H4 (cell line): ENCODE data around the gene RIPPLY2. TPM values are rescaled to one million over a fixed set of nuclear protein-coding genes. Genes with fewer than 3 reads are reported as not detected.
A peak's percentile ranks its signal among the peaks of the same experiment; 100 is the strongest.
"Not testable (repeated sequence)": the region's sequence is repeated elsewhere in the genome, so short reads cannot be mapped to it uniquely, and the experiment has no call there.

Experiments used
- DNase-seq: peaks from one replicate; pipeline ENCODE4 v3.0.0-alpha.2; 2015; ENCODE audit warnings: low spot score
- total RNA-seq: library from RNA; depleted of rRNA; stranded (reverse); fragments of >200 nt; shearing (Covaris generic); gene quantifications from 2 replicates; pipeline ENCODE4 v1.2.3, GENCODE V29; 2014; rRNA removed

The RIPPLY2 gene, protein sequence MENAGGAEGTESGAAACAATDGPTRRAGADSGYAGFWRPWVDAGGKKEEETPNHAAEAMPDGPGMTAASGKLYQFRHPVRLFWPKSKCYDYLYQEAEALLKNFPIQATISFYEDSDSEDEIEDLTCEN
- not detected in 2 replicates for total RNA-seq

DNA sequence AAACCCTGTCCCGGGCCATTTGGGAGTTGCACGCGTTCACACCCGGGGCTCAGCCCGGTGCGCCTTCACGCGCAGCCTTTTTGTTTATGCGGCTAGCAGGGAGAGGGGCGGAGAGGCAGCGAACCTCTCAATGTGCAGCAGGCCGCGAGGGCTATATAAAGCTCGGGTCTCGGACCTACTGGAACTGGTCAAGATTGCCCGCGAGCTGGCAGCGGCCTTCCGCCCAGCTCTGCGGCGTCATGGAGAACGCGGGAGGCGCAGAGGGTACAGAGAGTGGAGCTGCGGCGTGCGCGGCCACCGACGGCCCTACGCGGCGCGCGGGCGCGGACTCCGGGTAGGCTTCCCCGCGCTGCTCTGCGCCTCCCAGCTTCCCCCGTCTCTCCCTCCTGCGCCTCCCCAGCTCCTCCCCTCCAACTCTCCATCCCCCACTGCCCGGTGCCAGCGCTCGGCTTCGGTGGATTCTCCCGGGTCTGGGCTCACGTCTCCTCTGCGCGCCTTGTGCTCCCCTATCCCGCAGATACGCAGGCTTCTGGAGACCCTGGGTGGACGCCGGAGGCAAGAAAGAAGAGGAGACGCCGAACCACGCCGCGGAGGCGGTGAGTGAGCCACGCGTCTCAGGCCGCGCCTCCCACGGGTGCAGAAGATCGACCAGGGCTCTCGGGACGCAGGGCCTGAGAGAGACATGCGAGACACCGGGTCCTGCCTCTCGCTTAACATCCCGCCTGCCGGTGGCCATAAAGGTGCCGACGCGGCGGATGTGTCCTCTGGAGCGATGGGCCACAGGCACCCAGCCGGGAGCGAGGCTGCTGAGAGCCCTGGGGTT lies at the start of gene RIPPLY2:
RIPPLY2 (plus strand) TSS at position 183 of the 823 bp plus-strand sequence; CDS start at position 240, 57 bp downstream.
- DNase-seq: no peak

DNA sequence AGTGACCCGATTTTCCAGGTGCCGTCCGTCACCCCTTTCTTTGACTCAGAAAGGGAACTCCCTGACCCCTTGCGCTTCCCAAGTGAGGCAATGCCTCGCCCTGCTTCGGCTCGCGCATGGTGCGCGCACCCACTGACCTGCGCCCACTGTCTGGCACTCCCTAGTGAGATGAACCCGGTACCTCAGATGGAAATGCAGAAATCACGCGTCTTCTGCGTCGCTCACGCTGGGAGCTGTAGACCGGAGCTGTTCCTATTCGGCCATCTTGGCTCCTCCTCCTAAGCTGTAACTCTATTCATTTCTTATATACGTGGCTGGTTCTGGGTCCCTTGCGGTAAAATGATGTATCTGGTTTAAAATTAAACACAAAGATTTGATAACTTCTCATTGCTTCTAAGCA lies 49.7 kb upstream of the RIPPLY2 start:
- not testable (repeated sequence) for DNase-seq

DNA sequence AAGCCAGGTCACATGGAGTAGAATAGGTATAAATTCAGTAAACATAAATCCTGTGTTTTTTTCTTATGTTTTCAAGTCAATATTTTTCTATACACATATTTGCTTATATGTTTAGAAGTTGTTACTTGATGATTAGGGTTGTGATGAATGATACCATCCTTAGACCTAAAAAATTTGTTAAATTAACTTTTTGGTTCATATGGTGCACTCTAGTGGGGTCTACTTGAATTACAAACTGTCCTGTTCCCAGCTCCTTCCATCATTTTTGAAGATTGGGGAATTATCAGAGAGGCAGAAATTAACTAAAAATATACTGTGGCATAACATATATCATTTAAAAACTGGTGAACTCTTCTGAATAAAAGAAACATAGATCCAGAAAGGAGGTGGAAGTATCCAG lies 48.3 kb upstream of the RIPPLY2 start:
- no peak for DNase-seq

DNA sequence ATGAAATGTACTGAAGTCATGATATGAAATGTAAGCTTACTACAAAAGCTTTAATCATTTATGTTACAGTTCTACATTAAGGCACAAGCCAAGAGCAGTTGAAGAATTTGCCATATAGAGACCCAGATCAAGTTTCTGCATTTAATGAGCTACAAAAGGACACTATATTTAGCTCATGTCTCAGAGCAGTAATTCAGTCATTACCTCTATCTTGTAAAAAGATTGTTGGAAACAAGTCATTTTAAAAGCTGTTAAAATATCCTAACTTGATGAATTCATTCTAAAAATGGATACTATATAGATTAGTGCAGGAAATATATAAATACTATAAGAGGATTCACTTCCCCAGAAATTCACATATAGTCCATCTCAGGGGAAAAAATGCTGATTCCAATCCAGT lies 45.2 kb upstream of the RIPPLY2 start:
- DNase-seq: no peak

DNA sequence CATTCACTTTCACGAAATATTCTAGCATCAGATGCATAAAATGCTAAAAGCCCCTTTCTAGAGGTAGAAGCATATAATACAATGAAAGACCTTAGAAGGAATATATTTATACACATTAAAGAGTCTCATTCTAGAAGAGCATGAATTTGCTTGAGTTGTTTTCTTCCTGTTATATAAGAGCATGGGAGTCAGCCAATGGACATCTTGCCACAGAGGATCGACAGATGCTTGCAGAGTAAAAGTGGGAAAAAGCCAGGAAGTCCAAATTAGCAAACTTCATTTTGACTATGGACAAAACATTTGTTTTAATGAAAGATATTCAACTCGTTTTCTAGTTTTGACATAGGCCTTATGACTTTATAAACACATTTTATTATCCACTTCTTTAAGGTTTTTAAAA lies 44.2 kb upstream of the RIPPLY2 start:
- DNase-seq: no peak

DNA sequence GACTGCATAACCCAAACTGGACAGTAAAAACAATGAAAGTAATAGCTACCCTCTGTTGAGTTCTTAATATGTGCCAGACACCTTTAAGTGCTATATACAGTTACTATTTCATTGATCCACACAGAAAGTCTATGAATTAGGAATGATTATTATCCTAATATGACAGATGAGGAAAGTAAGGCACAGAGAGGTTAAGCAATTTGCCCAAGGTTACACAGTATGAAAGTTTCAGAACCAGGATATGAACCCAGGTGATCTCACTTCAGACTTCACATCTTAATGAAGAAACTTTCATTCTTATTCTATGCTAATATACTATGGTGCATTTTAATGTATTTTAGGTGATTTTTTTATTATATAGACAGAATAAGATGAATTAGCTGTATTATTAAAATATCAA lies 40.6 kb upstream of the RIPPLY2 start:
- DNase-seq: no peak

DNA sequence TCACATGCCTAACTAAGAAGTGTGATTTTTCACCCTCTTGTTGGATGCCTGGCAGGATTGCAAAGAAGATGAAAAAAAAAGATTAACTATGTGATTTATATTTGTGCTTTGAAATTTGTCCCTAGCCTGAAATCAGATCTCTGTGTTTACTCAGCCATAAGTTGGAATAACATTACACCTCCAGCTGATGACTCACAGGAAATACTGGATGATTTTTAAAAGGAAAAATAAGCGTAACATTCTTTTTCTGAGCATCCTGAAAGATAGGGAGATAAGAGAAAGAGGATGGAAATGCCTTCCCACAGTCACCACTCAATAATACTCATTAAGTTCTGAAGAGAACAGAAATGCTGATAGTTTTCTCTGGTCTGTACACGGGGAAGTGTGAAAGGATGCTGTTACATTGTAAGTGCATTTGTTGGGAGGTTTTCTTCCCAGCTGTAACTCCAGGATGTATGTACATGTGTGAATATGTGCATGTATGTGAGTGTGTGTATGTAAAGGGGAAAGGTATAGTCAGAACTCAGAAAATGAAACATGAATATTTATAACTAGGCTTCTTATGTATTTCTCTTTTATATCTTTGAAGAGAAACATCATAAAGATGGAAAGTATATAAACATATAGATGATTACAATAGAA lies 37.4 kb upstream of the RIPPLY2 start:
- peak; percentile 5 for DNase-seq

DNA sequence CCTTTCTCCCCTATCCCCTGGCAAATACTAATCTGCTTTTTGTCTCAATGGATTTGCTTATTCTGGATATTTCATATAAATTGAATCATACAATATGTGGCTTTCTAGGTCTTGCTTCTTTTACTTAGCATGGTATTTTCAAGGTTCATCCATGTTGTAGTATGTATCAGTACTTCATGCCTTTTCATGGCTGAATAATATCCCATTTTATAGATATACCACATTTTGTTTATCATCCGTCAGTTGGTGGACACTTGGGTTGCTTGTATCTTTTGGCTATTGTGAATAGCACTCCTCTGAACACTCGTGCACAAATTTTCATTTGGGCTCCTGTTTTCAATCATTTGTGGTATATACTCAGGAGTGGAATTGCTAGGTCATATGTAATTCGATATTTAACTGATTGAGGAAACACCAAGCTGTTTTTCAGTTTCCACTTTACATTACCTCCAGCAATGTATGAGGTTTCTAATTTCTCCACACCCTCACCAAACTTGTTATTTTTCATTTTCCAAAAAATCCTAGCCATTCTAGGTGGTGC lies 30.5 kb upstream of the RIPPLY2 start:
- no peak for DNase-seq

DNA sequence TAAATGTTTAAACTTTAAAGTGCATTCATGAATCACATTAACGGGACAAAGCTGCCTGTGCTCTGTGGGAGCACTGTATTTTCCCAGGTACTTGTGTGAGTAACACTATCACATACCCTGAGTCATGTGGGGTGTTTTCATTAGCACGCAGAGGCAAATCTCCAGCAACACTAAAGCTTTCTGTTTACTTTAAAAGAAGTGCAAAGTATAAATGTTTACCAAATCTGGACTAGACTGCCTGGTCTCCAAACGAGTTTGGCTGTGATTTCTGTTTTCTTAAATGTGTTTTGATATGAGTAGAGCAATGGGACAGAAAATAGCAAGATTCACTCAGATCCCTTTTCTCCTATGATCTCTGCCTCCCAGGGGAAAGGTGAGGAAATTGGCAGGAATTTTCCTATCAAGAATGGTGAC lies 28.8 kb upstream of the RIPPLY2 start:
- DNase-seq: peak; percentile 67

DNA sequence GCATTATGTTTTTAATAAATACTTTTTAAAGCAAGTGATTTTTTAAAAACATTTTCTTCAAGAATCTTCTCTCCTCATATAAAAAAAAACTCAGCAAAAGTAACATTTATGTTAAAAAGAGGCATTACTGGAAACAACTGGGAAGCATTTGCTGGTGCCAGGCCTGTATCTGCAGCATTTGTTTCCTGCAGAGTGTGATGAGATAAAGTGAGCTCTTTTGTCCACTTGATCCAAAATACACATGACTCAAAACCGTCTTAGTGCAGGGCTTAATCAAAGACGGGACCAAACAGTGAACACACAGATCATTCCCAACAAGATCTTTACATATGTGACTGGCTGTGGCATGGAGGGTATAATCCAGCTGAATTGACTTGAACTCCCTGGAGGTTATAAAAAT lies 28.3 kb upstream of the RIPPLY2 start:
- DNase-seq: no peak

DNA sequence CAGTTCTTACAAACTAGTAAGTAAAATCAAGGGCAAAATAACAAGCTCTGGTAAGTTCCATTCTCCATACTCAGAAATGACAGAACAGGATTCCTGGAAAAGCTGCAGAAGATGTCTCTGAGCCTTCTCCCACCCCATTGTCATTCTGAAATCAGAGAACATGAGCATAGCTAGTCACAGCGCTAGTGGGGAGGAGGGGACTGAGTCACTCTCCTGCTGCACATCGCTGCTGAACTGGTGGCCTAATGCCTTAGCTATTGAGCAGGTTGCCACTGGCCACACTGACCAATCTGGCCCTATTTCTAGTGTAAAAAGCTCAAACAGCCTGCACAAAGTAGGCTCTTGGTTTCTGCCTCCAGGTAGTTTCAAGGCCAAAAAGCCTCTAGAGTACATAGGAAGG lies 26.1 kb upstream of the RIPPLY2 start:
- DNase-seq: no peak

DNA sequence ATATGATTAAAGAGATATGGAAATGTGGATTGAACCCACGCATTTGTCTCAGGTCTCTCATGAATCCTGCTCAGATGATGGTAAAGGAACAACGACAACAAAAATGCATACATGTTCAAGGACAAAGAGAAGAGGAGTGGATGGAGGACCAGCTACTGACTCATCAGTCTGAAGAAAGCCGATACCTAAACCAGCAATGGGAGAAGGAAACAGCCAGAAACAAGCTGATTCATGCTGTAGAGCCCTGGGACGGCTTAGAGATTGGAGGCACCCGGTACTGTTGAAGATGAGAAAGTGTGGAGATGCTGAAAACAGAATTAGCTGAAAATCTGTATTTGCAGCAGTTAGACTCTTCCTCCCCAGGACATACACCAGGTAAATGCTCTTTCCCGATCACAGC lies 14.4 kb upstream of the RIPPLY2 start:
- DNase-seq: peak; percentile 17

DNA sequence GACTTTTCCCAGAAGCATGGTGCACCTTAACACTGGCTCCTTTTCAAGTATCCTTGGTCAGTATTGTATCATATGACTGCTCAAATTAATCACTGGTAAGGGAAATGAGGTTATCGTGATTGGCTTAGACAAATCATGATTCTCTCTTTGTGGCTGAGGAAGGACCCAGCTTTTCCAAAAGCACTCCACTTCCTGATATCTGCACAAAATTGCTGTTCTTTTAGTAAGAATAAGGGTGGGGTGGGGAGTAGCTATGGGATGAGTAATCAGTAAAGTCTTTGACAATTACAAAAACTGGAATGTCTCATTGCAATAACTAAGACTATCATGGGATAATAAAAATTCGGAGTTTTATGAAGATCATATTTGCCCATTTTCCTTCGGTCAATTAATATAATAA lies 9.0 kb upstream of the RIPPLY2 start:
- no peak for DNase-seq

DNA sequence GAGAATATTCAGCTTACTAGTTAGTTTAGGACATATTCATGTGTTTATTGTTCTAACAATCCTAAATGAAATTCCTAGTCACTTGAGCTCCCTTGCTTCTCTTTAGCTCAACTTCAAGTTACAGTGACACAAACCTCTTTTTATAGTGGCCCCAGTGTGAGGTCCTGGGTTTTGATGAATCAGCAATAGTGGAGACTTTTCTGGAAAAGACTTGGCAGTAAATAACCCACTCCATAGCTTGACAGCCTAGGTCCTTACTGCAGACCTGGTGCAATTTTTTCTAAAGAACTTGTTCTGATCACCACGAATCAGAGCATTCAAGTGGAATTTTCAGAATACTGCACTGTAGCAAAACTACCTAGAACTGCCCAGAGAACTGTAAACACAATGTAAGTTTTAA lies 6.9 kb upstream of the RIPPLY2 start:
- DNase-seq: no peak

DNA sequence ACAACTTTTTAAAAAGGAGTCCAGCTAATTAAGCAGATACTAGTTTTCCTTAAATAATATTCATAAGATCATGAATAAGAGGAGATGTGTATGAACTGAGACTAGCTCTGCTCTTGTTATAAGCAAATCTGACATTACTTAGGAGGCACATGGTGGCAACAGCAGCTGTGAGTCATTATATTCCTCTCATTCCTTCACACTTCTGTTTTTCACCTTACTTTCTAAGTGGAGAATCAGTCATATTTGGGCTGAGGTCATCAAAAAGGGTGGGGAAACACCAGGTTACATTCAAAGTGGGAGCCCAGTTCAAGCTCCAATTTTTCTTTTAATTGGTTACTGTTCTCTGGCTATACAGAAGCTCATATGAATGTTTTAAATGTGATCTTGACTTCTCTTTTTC lies 6.0 kb upstream of the RIPPLY2 start:
- DNase-seq: no peak

DNA sequence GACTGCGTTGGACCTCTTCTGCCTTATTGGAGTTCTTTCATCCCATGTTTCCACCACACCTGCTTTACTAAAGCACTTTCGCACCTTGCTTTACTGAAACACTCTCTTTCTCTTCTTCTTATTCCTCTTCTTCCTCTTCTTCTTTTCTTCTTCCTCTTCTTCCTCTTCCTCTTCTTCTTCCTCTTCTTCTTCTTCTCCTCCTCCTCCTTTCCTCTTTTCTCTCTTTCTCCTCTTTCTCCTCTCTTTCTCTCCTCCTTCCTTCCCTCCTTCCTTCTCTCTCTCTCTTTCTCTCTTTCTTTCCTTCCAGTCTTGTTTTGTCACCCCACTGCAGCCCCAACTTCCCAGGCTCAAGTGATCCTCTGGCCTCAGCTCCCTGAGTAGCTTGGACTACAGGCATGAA lies 4.0 kb upstream of the RIPPLY2 start:
- DNase-seq: no peak

DNA sequence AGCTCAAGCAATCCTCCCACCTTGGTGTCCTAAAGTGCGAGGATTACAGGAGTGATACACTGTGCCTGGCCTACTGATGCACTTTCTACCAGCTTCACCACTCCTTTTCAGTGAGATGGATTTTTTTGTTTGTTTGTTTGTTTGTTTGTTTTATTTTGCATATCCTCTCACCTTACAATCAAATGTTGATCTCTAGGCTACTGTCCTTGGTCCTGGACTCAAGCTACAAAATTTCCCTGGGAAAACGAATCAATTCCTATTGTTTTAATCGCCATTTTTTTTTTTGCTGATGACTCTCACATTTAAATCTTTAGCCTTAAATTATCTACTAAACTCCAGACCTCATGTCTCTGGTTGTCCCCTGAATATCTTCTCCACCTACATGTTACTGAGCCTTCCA lies 3.5 kb upstream of the RIPPLY2 start:
- no peak for DNase-seq

DNA sequence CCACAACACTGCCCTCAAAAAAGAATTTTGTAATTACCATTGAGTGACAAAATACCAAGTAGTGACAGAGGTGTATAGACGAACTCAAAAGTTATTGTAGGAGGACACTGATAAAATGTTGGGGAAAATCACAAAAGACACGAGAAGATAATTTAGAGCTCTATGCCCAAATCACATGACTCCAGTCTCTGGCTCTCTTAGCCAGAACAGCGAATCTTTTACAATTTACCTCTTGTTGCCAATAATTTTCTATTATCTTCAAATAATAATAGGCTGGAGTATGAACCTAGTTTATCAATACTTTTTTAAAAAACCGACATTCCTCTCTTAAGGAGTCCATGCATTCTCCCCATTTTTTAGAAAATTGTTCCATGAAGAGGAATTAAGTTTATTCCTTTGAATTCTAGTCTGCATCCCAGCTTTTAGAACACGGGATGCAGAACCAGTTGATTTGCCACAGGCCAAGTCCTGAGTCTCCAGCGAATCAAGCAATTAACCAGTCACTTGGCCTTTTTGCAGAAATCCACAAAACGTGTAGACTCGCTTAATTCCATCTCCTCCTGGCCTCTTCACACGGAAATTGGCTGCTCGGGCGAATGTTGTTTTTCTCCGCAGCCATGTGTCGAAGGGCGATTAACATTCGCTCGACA lies 507 bp upstream of the RIPPLY2 start:
- DNase-seq: no peak

DNA sequence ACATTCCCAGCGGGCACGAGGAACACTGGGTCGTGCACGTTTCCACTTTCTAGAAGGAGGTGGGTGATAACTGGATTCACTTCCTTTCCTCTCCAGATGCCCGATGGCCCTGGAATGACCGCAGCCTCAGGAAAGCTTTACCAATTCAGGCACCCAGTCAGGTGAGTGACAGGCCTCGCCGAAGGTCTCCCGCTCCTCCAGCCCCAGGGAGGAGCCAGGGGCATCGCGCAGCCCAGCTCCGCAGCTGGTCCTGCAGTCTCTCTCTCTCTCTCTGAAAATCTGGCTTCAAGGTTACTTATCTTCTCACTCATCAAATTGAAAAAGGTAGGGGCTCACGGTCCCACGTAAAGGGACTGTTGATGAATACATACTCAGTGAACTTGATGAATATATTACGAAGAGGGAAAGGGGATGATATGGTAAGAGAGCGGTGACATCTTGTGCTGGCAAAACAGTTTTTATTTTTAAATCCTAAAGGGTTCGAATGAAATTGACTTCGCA lies 891 bp downstream of the RIPPLY2 start:
- DNase-seq: no peak

DNA sequence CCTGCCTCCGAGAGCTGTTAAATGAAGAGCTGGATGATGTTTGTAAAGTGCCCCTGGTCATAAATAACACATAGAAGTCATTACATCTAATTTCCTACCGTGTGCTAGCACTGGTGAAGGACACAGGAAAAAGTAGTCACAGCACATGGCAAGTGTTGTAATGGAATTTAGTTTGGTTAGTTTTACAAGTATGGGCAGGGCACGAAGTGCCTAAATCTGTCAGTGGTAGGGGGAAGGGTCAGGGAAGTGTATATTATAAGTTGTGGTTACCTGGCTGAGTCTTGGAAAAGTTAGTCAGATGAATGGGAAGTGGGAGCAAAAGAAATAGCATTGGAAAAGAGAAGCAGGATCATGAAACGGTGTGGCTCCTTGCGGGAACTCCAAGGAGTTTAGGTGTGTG lies 1.6 kb downstream of the RIPPLY2 start:
- no peak for DNase-seq

DNA sequence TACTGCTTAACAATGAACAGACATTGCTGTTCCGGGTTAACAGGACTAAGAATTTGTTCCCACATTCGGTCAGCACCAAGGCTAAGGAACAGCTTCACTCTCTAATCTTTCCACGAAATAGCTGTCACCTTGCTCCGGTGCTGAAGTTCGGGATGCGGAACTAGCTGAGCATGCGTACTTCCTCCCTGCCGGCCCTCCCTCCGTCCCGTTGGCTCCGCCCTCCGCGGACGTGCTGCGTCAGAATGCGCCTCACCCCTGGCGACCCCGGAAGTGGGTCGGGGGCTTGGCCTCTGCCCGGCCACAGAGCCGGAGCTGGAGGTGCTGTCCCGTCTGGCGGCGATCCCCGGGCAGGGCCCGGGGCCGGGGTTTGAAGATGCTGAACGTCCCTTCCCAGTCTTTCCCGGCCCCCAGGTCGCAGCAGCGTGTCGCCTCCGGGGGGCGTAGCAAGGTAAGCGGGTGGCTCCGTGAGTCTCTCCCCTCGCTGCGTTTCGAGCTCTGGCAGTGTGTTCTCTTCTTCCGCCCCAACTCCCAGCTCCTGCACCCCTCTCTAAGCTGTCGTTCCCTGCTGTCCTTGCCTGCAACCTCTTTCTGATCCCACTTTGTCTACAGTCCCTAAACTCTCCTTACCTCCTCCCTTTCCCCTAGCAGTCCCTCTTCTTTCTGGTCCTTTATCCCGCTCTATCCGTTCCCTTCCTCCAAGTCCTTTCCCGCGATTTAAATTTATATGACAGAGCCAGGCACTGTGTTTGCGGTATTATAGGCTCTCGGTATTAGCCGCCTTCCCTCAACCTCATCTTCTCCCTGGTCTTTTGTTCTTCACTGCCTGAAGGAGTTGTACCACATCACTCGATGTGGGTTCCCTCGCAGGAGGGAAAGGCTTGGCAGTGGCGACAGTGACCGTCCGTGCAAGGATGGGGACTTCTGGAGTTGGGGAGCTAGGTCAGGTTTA lies 6.5 kb downstream of the RIPPLY2 start, which contains the start of gene CYB5R4:
CYB5R4 (plus strand) TSS at position 280 of the 949 bp plus-strand sequence; CDS start at position 374, 94 bp downstream.
- DNase-seq: peak; percentile 90
